Stimulated activated CD4-positive, alpha-beta T cell treated with anti-CD3 and anti-CD28 coated beads, Interleukin-4, amount 100 ng/mL, for 48 hours (primary cell): ENCODE data around the gene GIPC3.

ENCODE experiments used
- DNase-seq, 2 donors: peaks; one replicate each; pipeline ENCODE4 v3.0.0-alpha.2; 2020; ENCODE audit warnings: low read depth in 2 of 2

GIPC3 gene

DNA sequence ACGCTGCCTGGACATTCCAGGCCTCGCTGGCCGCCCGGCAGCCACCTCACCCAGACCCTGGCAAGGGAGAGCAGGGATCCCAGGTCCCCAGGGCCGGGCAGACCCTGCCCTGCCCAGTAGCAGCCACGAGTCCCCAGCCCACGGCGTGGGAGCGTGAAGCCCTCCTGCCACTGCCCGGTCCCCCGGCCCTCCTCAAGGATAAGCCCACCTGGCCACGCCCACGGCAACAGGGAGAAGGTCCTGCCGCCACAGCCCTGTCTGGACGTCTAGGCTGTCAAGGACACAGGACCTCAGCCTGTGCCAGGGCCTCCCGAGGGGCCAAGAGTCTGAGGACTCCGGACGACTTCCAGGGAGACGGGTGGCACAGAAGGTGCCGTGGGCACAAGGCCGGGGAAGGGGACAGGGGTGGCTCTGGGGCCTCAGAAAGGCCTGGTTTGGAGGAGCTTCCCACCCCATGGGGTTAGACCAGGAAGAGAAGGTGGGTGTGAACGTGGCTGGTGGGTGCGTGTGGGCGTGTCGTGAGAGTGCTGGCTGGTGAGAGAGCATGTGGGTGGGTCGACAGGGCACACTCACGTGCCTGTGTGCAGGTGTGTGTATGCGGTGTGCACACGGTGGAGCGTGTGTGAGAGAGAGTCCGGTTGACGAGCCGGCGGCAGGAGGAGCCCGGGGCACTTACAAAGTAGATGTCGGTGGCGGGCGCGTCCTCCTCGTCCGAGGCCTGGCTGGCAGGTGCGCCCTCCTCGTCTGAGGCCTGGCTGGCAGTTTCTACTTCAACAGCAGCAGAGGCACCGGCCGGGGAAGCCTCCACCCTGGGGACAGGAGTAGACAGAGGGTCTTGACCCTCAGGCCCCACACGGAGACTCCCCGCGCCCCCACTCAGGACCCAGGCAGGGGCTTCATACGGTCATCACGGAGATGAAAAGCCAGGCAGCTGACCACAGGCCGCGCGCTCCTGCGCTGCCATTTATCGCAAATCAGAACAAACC lies 53.2 kb downstream of the GIPC3 start:
- DNase-seq: no peak

DNA sequence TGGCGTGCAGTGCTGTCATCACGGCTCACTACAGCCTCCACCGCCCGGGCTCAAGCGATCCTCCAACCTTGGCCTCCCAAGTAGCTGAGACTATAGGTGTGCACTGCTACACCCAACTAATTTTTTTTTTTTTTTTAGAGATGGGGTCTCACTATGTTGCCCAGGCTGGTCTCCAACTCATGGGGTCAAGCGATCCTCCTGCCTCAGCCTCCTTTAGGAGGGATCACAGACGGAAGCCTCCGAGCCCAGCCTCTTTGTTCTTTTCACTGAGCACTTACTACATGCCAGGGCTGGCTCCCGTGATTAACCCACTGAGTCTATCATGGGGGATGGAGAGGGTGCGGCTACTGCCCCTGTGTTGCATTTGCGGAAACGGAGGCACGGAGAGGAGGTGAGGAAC lies 54.2 kb downstream of the GIPC3 start:
- DNase-seq: no peak

DNA sequence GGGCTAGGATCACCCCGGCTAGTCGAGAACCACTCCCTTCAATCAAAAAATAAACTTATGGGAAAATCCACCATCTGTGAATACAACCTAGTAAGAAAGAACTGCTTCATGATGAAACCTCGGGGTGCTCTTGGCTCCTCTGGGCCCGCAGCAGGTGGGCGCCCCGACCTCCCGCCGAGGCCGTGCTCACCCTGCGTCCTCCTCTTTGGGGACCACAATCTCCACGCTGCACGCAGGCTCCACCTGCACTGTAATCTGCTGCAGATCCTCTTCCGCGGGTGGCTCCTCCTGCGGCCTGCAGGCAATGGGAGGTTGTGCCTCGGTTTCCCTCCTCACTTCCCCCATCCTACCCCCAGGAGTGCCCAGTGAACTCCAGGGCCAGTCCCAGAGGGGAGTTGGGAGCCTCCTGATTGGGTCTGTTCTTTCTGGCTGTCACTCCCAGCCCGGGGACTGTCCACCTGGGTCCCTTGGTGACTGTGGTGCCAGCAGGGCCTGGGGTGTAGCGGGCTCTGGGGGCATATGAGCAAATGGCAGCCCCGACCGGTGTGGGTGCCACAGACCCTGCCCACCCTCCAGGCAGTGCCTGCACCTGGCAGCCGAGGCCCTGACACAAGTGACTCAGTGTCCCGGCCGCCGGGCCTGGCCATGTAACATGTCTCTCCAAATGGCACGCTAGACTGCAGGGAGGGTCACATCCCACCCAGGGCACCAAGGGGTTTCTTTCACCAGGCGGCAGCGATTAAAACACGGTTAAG lies 56.4 kb downstream of the GIPC3 start:
- DNase-seq: no peak

DNA sequence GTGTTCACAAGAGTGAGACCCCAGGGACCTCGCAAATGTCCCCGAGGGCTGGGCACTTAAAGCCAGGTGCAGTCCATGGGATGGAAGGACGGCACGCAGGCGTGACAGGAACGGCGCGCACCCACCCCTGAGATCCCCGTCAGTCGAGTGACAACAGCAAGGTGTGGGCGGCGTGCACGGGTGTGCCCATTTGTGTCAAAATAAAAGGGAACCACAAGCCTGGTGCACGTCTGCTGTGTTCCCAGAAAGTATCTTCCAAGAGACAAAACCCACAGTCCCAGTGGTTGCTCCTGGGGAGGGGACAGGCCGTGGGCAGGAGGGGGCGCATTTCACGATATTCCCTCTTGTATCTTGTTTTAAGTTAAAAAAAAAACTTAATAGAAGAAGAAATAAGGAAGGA lies 57.0 kb downstream of the GIPC3 start:
- no peak for DNase-seq
